Measurements from ENCODE around the gene PIEZO2.

- TF ChIP-seq REST (IDR thresholded peaks at IDR 0.05; ENCODE audit: insufficient replicate concordance, low read depth) = no peak
- TF ChIP-seq CTCF (IDR thresholded peaks at IDR 0.05; ENCODE audit: insufficient read depth, low read length) = no peak
- TF ChIP-seq POLR2AphosphoS5 (IDR thresholded peaks at IDR 0.05; ENCODE audit: low read depth) = no peak
- no peak for TF ChIP-seq GABPA (IDR thresholded peaks at IDR 0.05; ENCODE audit: low read depth)
- no peak for TF ChIP-seq SPI1 (IDR thresholded peaks at IDR 0.05; ENCODE audit: borderline replicate concordance, low read depth)
Observed at GRCh38 chr18:10770264-10770663, 379.1 kb downstream of the PIEZO2 start.
